ENCODE results near the gene LETMD1.

Gene LETMD1

GRCh38 chr12:51017452-51017851 is 30.7 kb upstream of the LETMD1 start:
- no peaks in the 10 kb centered on the region for H3K27me3 ChIP-seq (ENCODE audit: insufficient read depth, poor library complexity, severe bottlenecking)
- no peak overlapping the region for H3K4me3 ChIP-seq (replicated peaks; ENCODE audit: insufficient read depth, low read length)
- no peak for DNase-seq (ENCODE audit: low read depth in 1 of 2, low spot score in 1 of 2)
- TF ChIP-seq POLR2AphosphoS5 (IDR thresholded peaks at IDR 0.05; ENCODE audit: low read depth) (no peak), REST (IDR thresholded peaks at IDR 0.05; ENCODE audit: insufficient replicate concordance, low read depth) (no peak), CTCF (IDR thresholded peaks at IDR 0.05; ENCODE audit: insufficient read depth, low read length) (no peak), SPI1 (IDR thresholded peaks at IDR 0.05; ENCODE audit: borderline replicate concordance, low read depth) (no peak), GABPA (IDR thresholded peaks at IDR 0.05; ENCODE audit: low read depth) (no peak)
- H3K27ac ChIP-seq (replicated peaks) = no peak overlapping the region

- no peak overlapping the region for H3K4me3 ChIP-seq (replicated peaks; ENCODE audit: insufficient read depth, low read length)
- H3K27ac ChIP-seq (replicated peaks) = no peak overlapping the region
- no peak for TF ChIP-seq POLR2AphosphoS5 (IDR thresholded peaks at IDR 0.05; ENCODE audit: low read depth)
- no peak for TF ChIP-seq SPI1 (IDR thresholded peaks at IDR 0.05; ENCODE audit: borderline replicate concordance, low read depth)
- no peak for TF ChIP-seq CTCF (IDR thresholded peaks at IDR 0.05; ENCODE audit: insufficient read depth, low read length)
- no peak for TF ChIP-seq GABPA (IDR thresholded peaks at IDR 0.05; ENCODE audit: low read depth)
- DNase-seq (ENCODE audit: low read depth in 1 of 2, low spot score in 1 of 2) = no peak
- H3K27me3 ChIP-seq (ENCODE audit: insufficient read depth, poor library complexity, severe bottlenecking) = no peaks in the 10 kb centered on the region
These were observed 29.2 kb upstream of the LETMD1 start for GRCh38 chr12:51018956-51019355.

- Histone ChIP-seq H3K4me3 (replicated peaks; ENCODE audit: insufficient read depth, low read length) (no peak overlapping the region), H3K27ac (replicated peaks) (peak overlapping the region; percentile 62), H3K27me3 (ENCODE audit: insufficient read depth, poor library complexity, severe bottlenecking) (no peaks in the 10 kb centered on the region)
- no peak for TF ChIP-seq SPI1 (IDR thresholded peaks at IDR 0.05; ENCODE audit: borderline replicate concordance, low read depth)
- no peak for TF ChIP-seq REST (IDR thresholded peaks at IDR 0.05; ENCODE audit: insufficient replicate concordance, low read depth)
- TF ChIP-seq GABPA (IDR thresholded peaks at IDR 0.05; ENCODE audit: low read depth) = no peak
- no peak for TF ChIP-seq CTCF (IDR thresholded peaks at IDR 0.05; ENCODE audit: insufficient read depth, low read length)
- TF ChIP-seq POLR2AphosphoS5 (IDR thresholded peaks at IDR 0.05; ENCODE audit: low read depth) = no peak
- no peak for DNase-seq (ENCODE audit: low read depth in 1 of 2, low spot score in 1 of 2)
These were observed 28.2 kb upstream of the LETMD1 start for GRCh38 chr12:51019927-51020326.

Measured in HL-60 (cell line).